Nephron (organoid): ENCODE results near the gene HOXD9.

Experiments used
- H3K27ac Mint-ChIP-seq, 3 experiments: 2 replicates each; pipeline ENCODE4 v1.8.0; 2020; ENCODE audit warnings: mixed read lengths in 3 of 3, mild to moderate bottlenecking in 2 of 3, moderate library complexity in 1 of 3
- H3K27me3 Mint-ChIP-seq: 2 replicates; pipeline ENCODE4 v1.8.0; 2021; ENCODE audit warnings: low read depth, mild to moderate bottlenecking, moderate library complexity, mixed read lengths
- H3K36me3 Mint-ChIP-seq: 2 replicates; pipeline ENCODE4 v1.8.0; 2020; ENCODE audit warnings: low read depth, mixed read lengths
- H3K4me1 Mint-ChIP-seq: 2 replicates; pipeline ENCODE4 v1.8.0; 2020; ENCODE audit warnings: mixed read lengths
- H3K4me3 Mint-ChIP-seq, 3 experiments: 2 replicates each; pipeline ENCODE4 v1.8.0; 2020; ENCODE audit warnings: mild to moderate bottlenecking in 3 of 3, mixed read lengths in 3 of 3, moderate library complexity in 2 of 3
- H3K9me3 Mint-ChIP-seq: 2 replicates; pipeline ENCODE4 v1.8.0; 2020; ENCODE audit warnings: mixed read lengths
- CTCF ChIP-seq, 3 experiments: fragments of 200-600 bp; sonication (generic); IDR thresholded peaks; one replicate each; pipeline ENCODE4 v1.5.0; 2021; ENCODE audit warnings: antibody characterized with exemption in 3 of 3; ENCODE audit not compliant: unreplicated experiment in 3 of 3

Gene HOXD9

GRCh38 chr2:176158855-176159662 is 36.5 kb downstream of the HOXD9 start:
- H3K9me3 Mint-ChIP-seq, result no peaks in the 10 kb centered on the region
- H3K27me3 Mint-ChIP-seq, result peaks cover 19% of the 10 kb centered on the region
- peaks cover 73% of the 10 kb centered on the region for H3K4me1 Mint-ChIP-seq
- peak overlapping the region; percentile 79 to 89 (median 88) for H3K4me3 Mint-ChIP-seq
- peak overlapping the region; percentile 95 to 99 (median 99) for H3K27ac Mint-ChIP-seq
- H3K36me3 Mint-ChIP-seq, result peaks cover 29% of the 10 kb centered on the region
- no peak for TF ChIP-seq CTCF (IDR thresholded peaks at IDR 0.05; ENCODE audit: unreplicated experiment in 3 of 3)

GRCh38 chr2:176159663-176160250 is 37.2 kb downstream of the HOXD9 start:
- Mint-ChIP-seq H3K36me3 (peaks cover 24% of the 10 kb centered on the region), H3K4me3 (peak overlapping the region; percentile 84 to 89 (median 88)), H3K27me3 (peaks cover 19% of the 10 kb centered on the region), H3K9me3 (no peaks in the 10 kb centered on the region), H3K4me1 (peaks cover 73% of the 10 kb centered on the region), H3K27ac (peak overlapping the region; percentile 95 to 99 (median 99))
- TF ChIP-seq CTCF (IDR thresholded peaks at IDR 0.05; ENCODE audit: unreplicated experiment in 3 of 3), result no peak

GRCh38 chr2:176160251-176160985 is 37.9 kb downstream of the HOXD9 start:
- Mint-ChIP-seq H3K27me3 (peaks cover 19% of the 10 kb centered on the region), H3K27ac (peak overlapping the region; percentile 95 to 99 (median 99)), H3K4me3 (peak overlapping the region; percentile 84 to 89 (median 88)), H3K4me1 (peaks cover 73% of the 10 kb centered on the region), H3K36me3 (peaks cover 18% of the 10 kb centered on the region), H3K9me3 (no peaks in the 10 kb centered on the region)
- no peak for TF ChIP-seq CTCF (IDR thresholded peaks at IDR 0.05; ENCODE audit: unreplicated experiment in 3 of 3)

- Mint-ChIP-seq H3K27me3 (peaks cover 19% of the 10 kb centered on the region), H3K4me1 (peaks cover 73% of the 10 kb centered on the region), H3K9me3 (no peaks in the 10 kb centered on the region)
Measured at GRCh38 chr2:176160986-176161824, 38.7 kb downstream of the HOXD9 start.

More at GRCh38 chr2:176160986-176161824, 38.7 kb downstream of the HOXD9 start:
- no peak for TF ChIP-seq CTCF (IDR thresholded peaks at IDR 0.05; ENCODE audit: unreplicated experiment in 3 of 3)
- Mint-ChIP-seq H3K4me3 (peak overlapping the region; percentile 84 to 89 (median 88)), H3K36me3 (peaks cover 14% of the 10 kb centered on the region), H3K27ac (peak overlapping the region; percentile 95 to 99 (median 99))
